Measurements from ENCODE around the gene GSTCD.
A peak's percentile ranks its signal among the peaks of the same experiment; 100 is the strongest.
"Not testable (repeated sequence)": the region's sequence is repeated elsewhere in the genome, so short reads cannot be mapped to it uniquely, and the experiment has no call there.

Gene GSTCD

DNA sequence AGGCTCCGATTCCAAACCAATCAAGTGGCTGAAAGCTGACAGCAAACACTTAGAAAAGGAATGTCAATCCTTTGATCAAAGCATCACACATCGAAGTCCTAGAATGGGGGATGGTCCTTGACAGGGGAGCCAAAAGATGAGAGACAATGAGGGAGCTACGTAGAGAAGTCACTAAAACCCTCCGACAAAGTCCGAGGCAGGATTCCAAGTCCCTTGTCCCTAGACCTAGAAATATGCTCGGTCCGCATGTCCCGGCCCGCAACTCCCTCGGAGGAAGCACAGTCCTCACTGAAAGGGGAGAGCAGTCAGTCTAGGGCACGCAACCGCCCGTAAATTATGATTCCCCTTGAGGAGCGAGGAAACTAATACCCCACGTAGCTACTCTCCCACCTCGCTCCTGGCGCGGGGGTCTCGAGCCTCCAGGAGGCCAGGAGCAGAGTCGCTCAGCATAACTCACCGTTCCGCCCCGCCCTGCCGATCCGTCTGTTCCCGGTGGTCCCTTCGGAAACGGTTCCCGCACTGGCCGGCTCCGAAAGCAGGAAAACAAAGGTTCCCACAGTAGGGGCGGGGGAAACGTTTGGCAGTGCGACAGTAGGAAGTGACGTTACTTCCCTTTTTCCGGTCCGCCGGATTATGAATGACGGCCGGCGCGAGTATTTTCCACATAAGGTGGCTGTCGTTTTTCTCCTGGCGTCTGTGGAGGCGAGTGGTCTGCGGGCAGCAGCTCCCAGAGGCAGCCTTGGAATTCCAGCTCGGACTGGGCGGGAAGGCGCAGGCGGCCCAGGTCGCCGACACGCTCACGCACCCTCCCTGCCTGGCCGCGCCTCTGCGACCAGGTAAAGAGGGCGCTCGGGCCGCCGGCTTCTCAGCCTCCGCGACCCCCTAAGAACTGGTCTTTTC is at the start of gene GSTCD, which contains the start of gene INTS12:
GSTCD (plus strand) TSS at position 604 of the 900 bp plus-strand sequence. CDS start 8,830 bp downstream, outside the sequence.
INTS12 (minus strand) TSS at position 509 of the 900 bp plus-strand sequence. CDS start 8,684 bp downstream, outside the sequence.
- DNase-seq (ENCODE audit: low read depth in 2 of 3, low spot score in 1 of 3), result peak; percentile 85 to 92 (median 87)

- no peak for DNase-seq (ENCODE audit: low read depth in 2 of 3, low spot score in 1 of 3)
Measured at GRCh38 chr4:105659190-105659589, 49.4 kb upstream of the GSTCD start.

- no peak for DNase-seq (ENCODE audit: low read depth in 2 of 3, low spot score in 1 of 3)
Measured at GRCh38 chr4:105661028-105661427, 47.6 kb upstream of the GSTCD start.

GRCh38 chr4:105662935-105663675 is 45.5 kb upstream of the GSTCD start:
- no peak for DNase-seq (ENCODE audit: low read depth in 2 of 3, low spot score in 1 of 3)

DNA sequence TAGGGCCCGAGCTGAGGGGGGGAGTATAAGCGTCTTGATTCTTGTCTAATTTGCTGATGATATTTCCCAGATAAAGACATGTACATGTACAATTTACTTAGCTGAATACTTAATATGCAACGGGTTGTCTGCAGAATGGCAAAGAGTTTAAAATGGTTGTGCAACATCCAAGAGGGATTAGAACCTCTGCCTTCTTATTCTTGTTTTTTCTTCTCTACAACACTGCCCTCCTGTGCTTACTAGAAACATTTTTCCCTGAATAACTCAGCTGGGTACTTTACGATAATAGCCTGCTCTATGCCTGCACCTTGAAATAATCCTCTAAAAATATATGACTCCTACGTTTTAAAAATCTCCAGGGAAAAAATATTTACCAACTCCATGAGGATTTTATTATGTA is 41.9 kb upstream of the GSTCD start:
- DNase-seq (ENCODE audit: low read depth in 2 of 3, low spot score in 1 of 3), result no peak

DNA sequence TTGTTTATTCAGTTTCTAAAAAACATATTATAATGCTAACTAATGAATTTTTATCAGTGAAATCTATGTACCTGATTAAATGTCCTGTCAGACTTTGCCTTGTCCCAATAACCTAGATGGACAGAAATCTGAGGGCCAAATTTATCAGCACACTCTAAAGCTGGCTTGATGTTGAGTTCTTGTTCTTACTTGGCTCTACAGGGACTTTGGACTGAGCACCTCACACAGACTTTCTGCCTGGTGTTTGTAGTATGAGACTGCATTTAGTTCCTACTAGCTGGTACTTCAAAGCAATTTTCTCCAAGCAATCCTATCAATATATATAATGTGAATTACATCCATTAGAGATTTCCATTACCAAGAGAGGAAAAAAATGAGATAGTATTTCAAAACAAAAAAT is 37.9 kb upstream of the GSTCD start:
- DNase-seq (ENCODE audit: low read depth in 2 of 3, low spot score in 1 of 3), result no peak

GRCh38 chr4:105671301-105671700 is 37.3 kb upstream of the GSTCD start:
- no peak for DNase-seq (ENCODE audit: low read depth in 2 of 3, low spot score in 1 of 3)

DNA sequence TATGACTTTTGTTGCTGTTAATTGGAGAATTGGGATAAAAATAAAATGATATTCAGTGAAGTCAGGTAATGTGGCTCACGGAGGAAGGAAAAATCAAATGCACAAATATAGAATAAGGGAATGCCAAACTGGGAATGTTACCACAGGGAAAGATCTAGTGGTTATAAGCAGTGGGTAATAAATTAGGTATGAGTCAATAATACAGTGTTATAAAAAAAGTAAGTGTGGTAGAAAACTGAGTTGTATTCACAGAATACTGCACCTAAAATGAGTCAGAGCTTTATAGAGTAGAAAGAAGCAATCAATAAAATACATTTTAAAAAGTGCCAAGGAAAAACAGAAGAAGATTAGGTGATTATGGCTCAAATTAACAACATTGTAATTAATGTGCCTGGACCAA is 34.6 kb upstream of the GSTCD start:
- no peak for DNase-seq (ENCODE audit: low read depth in 2 of 3, low spot score in 1 of 3)

GRCh38 chr4:105677709-105678108 is 30.9 kb upstream of the GSTCD start:
- no peak for DNase-seq (ENCODE audit: low read depth in 2 of 3, low spot score in 1 of 3)

DNA sequence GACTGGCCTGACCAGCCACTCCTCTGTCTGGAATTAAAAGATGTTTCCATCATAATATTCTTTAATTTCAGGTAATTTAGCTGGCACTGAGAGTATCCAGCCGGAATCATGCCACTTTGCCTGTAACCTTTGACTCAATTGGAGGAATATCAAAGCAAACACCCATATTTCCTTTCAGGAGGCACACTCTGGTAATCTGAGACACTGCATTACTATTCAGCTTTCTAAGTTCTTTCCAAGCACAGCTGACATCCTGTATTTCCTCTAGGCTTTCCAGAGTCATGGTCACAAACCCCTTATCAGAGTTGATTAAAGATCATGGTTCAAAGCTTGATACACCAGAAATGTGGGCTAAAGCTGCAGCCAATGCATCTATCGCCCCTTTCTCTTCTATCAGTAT is 29.4 kb upstream of the GSTCD start:
- DNase-seq (ENCODE audit: low read depth in 2 of 3, low spot score in 1 of 3), result no peak

GRCh38 chr4:105683038-105683437 is 25.5 kb upstream of the GSTCD start:
- no peak for DNase-seq (ENCODE audit: low read depth in 2 of 3, low spot score in 1 of 3)

GRCh38 chr4:105686571-105686970 is 22.0 kb upstream of the GSTCD start:
- no peak for DNase-seq (ENCODE audit: low read depth in 2 of 3, low spot score in 1 of 3)

GRCh38 chr4:105694812-105695211 is 13.8 kb upstream of the GSTCD start:
- not testable (repeated sequence) for DNase-seq (ENCODE audit: low read depth in 2 of 3, low spot score in 1 of 3)

DNA sequence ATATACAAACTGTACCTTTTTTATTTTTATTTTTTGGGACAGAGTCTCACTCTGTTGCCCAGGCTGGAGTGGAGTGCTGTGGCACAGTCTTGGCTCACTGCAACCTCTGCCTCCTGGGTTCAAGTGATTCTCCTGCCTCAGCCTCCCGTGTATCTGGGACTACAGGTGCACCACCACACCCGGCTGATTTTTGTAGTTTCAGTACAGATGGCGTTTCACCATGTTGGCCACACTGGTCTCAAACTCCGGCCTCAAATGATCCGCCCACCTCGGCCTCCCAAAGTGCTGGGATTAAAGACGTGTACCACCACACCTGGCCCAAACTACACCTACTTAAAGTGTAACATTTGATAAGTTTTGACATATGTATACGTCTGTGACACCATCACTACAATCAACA is 12.8 kb upstream of the GSTCD start:
- not testable (repeated sequence) for DNase-seq (ENCODE audit: low read depth in 2 of 3, low spot score in 1 of 3)

GRCh38 chr4:105698607-105699006 is 10.0 kb upstream of the GSTCD start:
- no peak for DNase-seq (ENCODE audit: low read depth in 2 of 3, low spot score in 1 of 3)

- DNase-seq (ENCODE audit: low read depth in 2 of 3, low spot score in 1 of 3), result no peak
Measured at GRCh38 chr4:105707782-105708180, 803 bp upstream of the GSTCD start.

DNA sequence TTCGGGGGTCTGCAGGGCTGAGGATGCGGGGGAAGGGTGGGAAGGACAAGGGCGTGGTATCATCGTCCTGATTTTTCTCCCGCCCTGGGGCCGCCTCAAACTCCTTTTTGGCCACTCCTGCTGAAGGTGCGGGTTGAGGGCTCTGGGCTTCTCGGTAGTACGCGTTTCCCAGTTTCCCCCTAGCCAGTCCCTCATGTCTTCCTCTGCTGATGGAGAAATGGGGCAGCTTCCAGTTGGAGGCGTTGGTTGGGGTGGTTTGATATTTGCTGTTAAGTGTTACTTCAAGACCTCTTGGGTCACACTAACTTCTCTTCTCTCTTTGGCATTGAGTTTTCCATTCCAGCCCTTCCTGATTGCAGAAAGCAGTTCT is 482 bp downstream of the GSTCD start:
- DNase-seq (ENCODE audit: low read depth in 2 of 3, low spot score in 1 of 3), result peak in 1 of 3 donors; percentile 2

- no peak for DNase-seq (ENCODE audit: low read depth in 2 of 3, low spot score in 1 of 3)
Measured at GRCh38 chr4:105710012-105710600, 1.5 kb downstream of the GSTCD start.

- DNase-seq (ENCODE audit: low read depth in 2 of 3, low spot score in 1 of 3), result no peak
Measured at GRCh38 chr4:105710678-105711077, 2.1 kb downstream of the GSTCD start.

GRCh38 chr4:105712766-105713165 is 4.2 kb downstream of the GSTCD start:
- DNase-seq (ENCODE audit: low read depth in 2 of 3, low spot score in 1 of 3), result no peak

- no peak for DNase-seq (ENCODE audit: low read depth in 2 of 3, low spot score in 1 of 3)
Measured at GRCh38 chr4:105714071-105714521, 5.5 kb downstream of the GSTCD start.

GRCh38 chr4:105714932-105715331 is 6.3 kb downstream of the GSTCD start:
- no peak for DNase-seq (ENCODE audit: low read depth in 2 of 3, low spot score in 1 of 3)
